GM18907 (cell line): Measurements from ENCODE around the gene CEACAM6.

Experiments
- ATAC-seq: cut with Tn5 transposase; IDR thresholded peaks from one replicate; pipeline ENCODE4 v1.9.1; 2021; ENCODE audit warnings: mild to moderate bottlenecking, moderate library complexity; ENCODE audit not compliant: unreplicated experiment

CEACAM6 gene

DNA sequence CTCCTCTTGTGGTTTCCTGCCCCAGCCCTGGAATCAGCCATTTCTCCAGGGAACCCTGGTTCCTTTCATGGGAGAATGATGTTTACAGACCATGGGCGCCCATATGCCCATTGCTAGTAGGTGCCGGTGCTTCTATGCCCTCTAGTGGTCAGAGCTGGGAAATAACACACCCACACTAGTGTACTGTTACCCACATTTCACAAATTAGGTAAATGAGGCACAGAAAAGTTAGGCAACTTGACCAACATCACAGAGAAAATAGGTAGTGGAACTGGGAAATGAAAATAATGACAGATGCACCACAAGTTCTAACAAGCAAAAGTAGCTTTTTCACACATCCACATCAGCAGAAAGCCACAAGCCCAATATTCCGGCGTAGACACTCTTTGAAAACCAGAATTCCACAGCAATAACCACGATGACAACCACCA, 39.7 kb downstream of the CEACAM6 start:
- no peak for ATAC-seq

DNA sequence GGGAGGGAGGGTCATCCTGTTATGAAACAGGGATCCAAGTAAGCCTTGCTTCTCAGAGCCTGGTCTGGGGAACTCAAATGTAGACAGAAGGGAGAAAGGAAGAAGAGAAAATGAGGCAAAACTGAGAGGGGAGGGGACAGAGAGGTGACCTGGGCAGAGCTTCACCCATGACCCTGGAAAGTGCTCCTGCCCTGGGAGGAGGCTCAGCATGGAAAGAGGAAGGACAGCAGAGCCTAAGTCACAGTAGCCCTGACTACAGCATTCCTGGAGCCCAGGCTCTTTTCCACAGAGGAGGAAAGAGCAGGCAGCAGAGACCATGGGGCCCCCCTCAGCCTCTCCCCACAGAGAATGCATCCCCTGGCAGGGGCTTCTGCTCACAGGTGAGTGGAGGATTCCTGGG, 41.0 kb downstream of the CEACAM6 start, which contains the start of gene CEACAM3:
Gene CEACAM3 (plus strand): TSS at position 226 of the 400 bp plus-strand sequence. CDS start 91 bp downstream, at position 317.
- ATAC-seq, result no peak

DNA sequence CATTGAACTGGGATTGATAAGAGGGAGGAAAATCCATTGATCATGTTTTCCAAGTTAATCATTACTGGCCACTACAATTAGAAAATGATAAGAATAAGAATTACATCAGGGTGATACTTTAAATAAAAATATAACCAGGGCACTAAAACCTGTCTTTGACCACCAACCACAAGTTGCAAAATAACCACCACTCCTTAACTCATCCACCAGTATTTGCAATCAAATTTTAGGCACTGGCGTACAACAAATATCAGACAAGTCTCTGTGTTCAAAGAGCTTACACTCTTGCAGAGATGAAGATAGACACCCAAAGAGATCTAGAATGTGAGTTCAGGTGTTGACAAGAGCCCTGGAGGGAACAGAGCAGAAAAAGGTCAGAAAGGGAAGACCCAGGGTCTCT, 41.6 kb downstream of the CEACAM6 start:
- no peak for ATAC-seq

DNA sequence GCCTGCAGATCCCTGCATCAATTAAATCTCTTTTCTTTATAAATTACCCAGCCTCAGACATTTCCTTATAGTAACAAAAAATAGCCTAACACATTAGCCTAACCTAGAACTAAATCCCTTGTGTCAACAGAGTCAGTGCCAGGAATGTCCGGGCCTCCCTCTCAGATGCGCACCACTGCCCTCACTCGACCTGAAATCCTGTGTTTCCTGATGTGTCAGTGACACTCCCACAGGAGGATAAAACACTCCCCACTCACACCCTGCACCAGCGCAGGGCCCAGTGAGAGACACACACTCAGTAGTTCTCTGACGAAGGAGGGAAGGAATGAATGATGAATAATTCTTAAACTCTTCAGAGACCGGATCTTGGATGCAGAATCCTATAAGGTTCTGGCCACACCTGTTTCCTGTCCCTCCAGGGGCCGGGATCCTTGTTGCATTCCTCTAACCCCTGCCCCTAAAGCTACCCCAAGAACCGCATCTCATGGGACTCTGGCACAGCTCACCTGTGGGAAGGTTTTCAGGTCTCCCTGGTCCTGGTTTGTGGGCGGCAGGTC, 44.2 kb downstream of the CEACAM6 start:
- ATAC-seq, result no peak

DNA sequence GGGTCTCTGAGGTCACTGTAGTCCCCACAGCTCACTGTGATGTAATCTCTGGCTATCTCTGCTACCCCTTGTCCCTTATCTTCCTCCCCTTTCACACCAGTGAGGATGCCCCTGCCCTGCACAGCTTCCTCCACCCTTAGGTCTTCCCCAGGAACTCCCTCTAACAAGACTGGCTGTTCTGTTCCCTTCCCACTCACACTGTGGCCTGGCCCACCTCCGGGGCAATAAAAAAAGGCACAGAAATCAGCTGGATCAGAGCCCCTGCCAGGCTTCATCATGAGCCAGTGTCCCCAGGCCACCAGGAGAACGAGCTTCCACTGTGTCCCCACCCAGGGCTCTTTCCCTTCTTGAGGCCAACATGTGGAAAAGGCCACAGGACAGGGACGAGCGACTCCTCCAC, 45.7 kb downstream of the CEACAM6 start:
- no peak for ATAC-seq

DNA sequence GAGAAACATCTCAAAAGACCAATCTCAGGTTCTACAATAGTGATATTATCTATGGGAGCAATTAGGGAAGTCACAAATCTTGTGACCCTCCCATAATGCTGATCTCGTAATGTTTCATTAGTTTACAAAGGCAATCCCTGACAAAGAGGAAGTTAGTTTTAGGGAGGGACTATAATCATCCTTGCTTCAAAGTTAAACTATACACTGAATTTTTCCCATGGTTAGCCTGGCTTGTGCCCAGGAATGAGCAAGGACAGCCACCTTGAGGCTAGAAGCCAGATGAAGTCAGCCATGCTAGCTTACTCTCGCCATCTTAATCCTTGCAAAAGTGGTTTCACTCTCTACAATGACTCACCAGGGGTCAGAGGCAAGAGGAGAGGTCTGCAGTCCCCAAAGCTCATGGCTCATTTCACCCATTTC, 46.5 kb downstream of the CEACAM6 start:
- ATAC-seq, result no peak

DNA sequence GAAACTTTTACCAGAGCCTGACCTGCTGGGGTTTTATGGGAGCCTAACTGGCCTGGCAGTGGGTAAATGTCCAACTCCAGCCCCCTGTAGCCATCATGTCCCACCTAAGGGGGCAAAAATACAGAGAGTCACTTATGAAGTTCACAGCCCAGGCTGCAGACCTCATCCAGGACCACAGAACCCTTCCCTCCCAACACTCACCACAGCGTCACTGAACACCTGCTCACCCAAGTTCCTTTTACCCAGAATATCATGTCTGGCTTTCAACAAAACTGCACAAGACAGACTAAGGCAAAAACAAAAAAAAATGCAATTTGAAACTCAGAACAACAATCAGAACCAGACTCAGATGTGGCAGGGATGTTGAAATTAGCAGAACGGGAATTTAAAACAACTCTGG, 47.4 kb downstream of the CEACAM6 start:
- ATAC-seq, result no peak

DNA sequence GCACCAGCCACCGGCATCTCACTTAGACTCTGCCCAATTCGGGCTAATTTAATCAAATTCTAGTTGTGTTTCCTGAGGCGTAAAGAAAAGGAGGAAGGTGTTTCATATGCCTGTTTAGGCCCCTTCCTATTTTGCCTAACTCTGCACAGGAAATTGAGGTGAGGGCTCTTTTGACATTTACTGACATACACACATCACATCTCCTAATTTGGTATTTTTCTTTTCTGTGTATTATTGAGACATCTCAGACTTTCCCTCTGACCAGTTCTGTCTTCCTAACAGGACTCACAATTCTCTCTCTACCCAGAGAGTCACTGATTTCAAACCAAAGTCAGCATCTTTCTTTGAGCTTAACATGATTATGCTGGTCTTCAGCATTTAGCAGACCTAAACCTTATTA, 49.0 kb downstream of the CEACAM6 start:
- ATAC-seq, result no peak

DNA sequence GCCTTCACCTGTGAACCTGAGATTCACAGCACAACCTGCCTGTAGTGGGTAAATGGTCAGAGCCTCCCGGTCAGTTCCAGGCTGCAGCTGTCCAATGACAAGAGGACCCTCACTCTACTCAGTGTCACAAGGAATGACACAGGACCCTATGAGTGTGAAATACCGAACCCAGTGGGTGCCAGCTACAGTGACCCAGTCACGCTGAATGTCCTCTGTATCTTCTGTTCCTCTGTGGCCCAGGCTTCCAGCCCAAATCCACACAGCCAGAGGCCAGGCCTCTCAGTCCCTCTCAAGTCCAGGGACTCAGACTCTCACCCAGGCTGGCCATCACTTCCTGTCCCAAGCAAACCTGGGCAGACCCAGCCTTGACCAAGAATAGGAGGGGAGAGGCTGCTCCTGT, 51.8 kb downstream of the CEACAM6 start:
- ATAC-seq, result no peak

DNA sequence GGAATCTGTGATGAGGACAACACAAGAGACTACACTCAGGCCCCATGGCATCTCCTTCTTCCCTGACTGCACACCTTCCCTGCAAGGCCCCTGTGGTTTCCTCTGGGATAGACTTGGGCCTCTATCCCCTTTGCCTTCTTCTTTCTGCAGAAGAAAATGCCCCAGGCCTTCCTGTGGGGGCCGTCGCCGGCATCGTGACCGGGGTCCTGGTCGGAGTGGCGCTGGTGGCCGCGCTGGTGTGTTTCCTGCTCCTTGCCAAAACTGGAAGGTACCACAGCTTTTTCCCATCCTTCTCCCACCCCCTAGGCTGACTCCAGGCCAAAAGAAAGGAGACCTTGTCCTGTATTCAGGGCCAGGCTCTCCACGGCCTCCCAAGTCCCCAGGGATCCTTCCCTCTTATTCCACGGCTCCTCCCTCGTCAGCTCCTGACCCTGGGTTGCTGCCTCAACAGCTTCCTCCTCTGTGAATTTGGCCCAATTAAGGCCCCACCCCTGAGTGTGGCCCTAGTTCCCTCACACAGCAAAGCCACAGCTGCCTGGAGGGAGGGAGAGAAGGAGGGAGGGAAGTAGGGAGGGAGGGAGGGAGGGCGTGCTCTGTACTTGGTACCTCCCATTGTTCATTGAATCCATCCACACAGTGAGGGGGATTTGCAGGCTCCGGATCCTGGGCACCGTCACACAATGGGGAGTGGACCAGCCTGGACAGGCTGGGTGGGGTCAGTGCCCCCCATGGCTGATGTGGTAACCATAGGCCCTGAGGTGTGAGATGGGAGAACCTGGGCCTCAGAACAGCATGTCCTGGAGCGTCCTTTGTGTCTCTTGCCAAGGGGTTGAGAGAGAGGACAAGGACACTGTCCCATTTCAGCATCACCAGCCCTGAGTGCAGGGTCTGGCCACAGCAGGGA, 53.6 kb downstream of the CEACAM6 start:
- no peak for ATAC-seq

DNA sequence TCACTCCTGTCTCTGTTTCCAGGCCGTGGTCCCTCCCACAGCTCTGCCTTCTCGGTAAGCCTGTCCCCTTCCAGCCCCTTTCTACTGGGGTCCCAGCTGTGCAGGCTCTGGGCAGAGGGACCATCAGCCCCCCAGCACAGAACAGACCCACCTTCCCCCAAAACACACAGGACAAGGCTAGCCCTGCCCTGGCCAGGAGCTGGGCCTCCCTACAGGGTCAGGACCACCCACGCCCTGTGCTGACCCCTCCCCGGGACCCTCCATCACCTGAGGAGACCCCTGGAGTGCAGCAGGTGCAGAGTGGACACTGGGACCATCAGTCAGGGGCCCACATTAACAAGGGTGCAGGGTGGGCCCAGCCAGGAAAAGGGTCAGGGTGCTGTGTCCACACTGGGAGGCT, 55.0 kb downstream of the CEACAM6 start:
- ATAC-seq, result no peak

DNA sequence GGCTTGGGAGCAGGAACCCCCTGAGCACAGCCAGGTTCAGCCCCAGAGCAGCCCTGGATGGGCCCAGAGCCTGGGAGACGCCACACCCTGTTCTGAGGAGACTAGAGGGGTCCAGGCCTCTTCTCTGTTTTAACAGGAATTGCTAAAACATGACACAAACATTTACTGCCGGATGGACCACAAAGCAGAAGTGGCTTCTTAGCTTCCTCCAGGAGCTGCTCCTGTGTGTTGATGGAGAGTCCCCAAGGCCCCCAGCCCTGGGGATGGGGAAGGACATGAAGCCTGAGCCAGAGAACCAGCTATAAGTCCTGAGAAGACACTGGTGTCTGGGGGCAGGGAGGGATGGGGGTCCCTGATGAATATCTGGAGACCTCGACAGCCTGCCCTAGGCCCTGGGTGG, 55.7 kb downstream of the CEACAM6 start:
- ATAC-seq, result no peak

DNA sequence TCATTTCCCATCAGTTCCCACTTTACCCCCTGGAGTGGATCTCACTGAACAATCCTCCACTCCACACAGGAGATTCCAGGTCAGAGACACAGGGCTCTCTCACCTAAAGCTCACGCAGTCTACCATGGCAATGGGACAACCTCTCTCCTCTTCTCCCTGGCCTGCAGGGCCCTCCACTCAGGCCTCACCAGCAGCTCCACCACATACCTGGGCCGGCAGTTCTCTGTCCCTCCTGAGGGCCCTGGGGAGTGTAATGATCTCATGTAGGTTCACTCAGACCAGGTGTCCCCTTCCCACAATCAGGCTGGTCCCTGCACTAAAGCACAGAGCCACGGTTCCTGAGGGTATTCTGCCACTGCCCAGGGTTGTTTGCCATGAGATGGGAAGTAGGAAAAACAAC, 56.7 kb downstream of the CEACAM6 start:
- no peak for ATAC-seq

DNA sequence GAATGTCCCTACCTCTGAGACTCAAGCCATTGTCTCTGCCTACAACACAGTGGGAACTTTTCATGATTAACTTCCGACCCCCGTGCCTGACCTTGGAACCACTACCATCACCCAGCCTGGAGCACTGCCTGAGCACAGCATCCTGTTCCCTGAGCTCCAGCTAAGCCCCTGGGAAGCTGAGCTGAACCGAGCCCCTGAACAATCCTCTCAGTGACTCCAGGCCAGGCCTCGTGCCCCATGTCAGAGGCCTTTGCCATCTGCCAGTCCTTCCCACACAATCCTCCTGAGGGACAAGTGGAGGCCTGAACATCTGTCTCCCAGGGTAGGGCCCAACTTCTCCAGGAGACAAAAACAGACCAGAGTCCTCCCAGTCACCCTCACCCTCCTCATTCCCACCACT, 58.6 kb downstream of the CEACAM6 start:
- ATAC-seq, result no peak

DNA sequence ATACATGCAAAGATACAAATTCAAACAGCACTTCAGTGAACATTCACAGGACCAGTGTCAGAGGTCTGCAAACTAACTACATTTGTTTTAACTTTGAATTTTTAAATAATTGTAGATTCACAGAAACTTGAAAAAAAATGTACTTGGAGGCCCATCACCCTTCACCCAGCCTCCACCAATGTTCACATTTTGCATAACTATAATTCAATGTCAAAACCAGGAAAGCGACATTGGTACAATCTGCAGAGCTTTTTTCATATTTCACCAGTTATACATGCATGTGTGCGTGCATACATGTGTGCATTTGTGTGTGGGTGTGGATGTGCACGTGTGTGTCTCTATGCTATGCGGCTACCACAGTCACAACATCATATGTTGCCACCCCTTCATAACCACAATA, 60.0 kb downstream of the CEACAM6 start:
- no peak for ATAC-seq

DNA sequence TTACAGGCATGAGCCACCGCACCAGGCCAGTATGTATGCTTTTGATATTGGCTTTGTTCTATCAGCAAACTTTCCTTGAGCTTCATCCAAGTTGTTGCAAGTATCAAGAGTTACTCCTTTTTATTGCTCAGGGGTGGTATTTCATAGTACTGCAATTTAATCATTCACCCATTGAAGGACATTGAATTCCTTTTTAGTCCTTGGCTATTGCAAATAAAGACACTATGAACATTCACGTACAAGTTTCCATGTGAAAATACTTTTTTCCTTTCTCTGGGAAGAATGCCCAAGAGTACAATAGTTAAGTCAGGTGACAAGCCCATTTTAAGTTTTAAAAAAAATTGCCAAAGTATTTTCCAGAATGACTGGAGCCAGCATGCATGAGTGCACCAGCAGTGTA, 61.4 kb downstream of the CEACAM6 start:
- ATAC-seq, result no peak

DNA sequence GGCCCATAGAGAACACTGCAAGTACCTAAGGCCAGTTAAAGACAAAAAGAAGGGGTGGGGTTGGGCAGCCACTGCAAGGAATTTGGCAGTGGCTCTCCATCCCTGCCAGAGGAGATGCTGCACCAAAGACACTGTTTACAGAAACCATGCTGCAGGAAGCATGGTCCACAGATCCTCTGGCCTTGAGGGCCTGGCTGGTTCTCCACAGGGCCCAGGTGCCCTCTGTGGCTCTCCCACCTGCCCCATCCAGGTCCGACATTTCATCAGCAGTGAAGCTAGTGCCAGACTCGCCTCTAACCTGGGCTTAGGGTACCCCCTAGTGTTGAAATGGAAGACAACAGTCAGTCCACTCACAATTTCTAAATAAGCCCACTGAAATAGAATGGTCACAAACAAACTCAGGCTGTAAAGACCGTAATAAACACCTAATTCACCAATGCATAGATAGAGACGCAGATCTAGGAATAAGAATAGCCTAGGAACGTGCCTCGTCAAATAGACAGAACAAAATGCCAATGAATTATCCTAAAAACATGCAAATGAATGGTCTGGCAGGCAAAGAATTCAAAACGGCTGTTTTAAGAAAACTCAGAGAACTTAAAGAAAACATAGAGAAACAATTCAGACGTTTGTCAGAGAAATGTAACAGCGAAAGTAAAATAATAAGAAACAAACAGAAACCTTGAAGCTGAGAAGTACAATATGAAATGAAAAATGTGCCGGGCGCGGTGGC, 65.8 kb downstream of the CEACAM6 start:
- no peak for ATAC-seq
